Epithelial cell of proximal tubule (primary cell): Measurements from ENCODE around the gene EXOC6. TPM values are rescaled to one million over a fixed set of nuclear protein-coding genes. Genes with fewer than 3 reads are reported as not detected.

Experiments used
- DNase-seq: peaks from one replicate; pipeline ENCODE4 v3.0.0-alpha.2; 2011; ENCODE audit warnings: low read depth
- H3K4me3 ChIP-seq: 2 replicates; pipeline ENCODE4 v1.5.1; 2011; ENCODE audit warnings: low read depth, mild to moderate bottlenecking, low read length
- total RNA-seq: library from RNA; depleted of rRNA; stranded (reverse); fragments of >200 nt; gene quantifications from 2 replicates; pipeline ENCODE4 v1.2.3, GENCODE V29; 2015
- TF ChIP-seq, protein P1 (sequence below): conservative IDR thresholded peaks from 2 replicates; pipeline ENCODE4 v1.5.1; 2012; ENCODE audit warnings: low read depth, mild to moderate bottlenecking, low read length

Gene EXOC6
- total RNA-seq, 1 donor from 2014 or later = 12.1 TPM

DNA sequence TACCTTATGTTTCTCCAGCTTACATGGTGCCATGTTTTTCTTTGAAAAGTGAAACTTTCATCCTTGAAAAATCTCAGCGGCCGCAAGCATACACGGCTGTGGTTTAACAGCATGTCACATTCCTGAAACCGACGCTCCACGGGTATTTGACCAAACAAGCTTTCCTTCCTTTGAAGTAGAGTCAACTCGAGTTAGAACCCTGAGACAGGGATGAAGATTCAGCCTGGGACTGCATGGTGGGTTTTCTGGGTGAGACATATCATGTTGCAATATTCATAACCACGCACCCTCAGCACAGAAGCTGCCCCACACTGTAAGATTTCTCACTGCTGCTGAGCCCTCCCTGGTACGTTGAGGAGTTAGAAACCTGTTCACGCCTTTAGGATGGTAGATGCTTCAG lies 233.5 kb downstream of the EXOC6 start:
- H3K4me3 ChIP-seq = no peak overlapping the region
- DNase-seq = no peak
- TF ChIP-seq, protein P1, sequence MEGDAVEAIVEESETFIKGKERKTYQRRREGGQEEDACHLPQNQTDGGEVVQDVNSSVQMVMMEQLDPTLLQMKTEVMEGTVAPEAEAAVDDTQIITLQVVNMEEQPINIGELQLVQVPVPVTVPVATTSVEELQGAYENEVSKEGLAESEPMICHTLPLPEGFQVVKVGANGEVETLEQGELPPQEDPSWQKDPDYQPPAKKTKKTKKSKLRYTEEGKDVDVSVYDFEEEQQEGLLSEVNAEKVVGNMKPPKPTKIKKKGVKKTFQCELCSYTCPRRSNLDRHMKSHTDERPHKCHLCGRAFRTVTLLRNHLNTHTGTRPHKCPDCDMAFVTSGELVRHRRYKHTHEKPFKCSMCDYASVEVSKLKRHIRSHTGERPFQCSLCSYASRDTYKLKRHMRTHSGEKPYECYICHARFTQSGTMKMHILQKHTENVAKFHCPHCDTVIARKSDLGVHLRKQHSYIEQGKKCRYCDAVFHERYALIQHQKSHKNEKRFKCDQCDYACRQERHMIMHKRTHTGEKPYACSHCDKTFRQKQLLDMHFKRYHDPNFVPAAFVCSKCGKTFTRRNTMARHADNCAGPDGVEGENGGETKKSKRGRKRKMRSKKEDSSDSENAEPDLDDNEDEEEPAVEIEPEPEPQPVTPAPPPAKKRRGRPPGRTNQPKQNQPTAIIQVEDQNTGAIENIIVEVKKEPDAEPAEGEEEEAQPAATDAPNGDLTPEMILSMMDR = no peak

GRCh38 chr10:93083743-93084539 lies 235.6 kb downstream of the EXOC6 start:
- DNase-seq = no peak
- H3K4me3 ChIP-seq = no peak overlapping the region
- TF ChIP-seq, protein P1 = no peak

GRCh38 chr10:93085272-93085859 lies 237.0 kb downstream of the EXOC6 start:
- TF ChIP-seq, protein P1 = no peak
- no peak for DNase-seq
- H3K4me3 ChIP-seq = no peak overlapping the region

- no peak overlapping the region for H3K4me3 ChIP-seq
- TF ChIP-seq, protein P1 = no peak
- no peak for DNase-seq
These were observed 238.0 kb downstream of the EXOC6 start for GRCh38 chr10:93086289-93086688.

DNA sequence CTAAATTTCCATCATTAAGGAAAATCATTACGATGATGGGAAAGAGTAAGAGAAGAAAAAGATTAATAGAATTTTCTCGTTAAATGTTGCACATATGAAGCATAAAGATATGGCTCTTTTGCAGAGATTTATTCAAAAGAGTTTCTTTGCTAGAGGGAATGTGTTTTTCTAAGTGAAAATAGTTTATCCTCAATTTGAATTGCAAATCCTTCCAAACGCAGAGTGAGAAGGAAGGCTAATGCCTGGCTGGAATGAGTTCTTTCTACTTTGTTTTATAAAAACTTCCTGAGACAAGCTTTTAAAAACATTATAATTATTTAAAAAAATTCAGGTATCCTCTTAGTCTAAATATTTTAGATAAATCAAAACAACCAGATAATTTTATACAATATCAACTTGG lies 239.5 kb downstream of the EXOC6 start:
- TF ChIP-seq, protein P1 = no peak
- no peak overlapping the region for H3K4me3 ChIP-seq
- no peak for DNase-seq

GRCh38 chr10:93088466-93088865 lies 240.1 kb downstream of the EXOC6 start:
- DNase-seq = no peak
- H3K4me3 ChIP-seq = no peak overlapping the region
- TF ChIP-seq, protein P1 = no peak
